CD14-positive monocyte (primary cell): Measurements from ENCODE around the gene GTF3C5. TPM values are rescaled to one million over a fixed set of nuclear protein-coding genes. Genes with fewer than 3 reads are reported as not detected.

Experiments used
- DNase-seq, 3 donors: peaks; one replicate each; pipeline ENCODE4 v3.0.0-alpha.2; 2011 to 2022
- H2AFZ ChIP-seq: 2 replicates; pipeline ENCODE4 v1.6.0; 2012; ENCODE audit warnings: mild to moderate bottlenecking, low read depth, low read length, inconsistent platforms; ENCODE audit not compliant: insufficient read depth, poor library complexity, severe bottlenecking
- H3K27ac ChIP-seq, 2 donors: 1 replicate in 1 of 2; 2 replicates in 1 of 2; pipeline ENCODE4 v1.5.1; 2012 to 2013; ENCODE audit warnings: low read length in 2 of 2, control low read depth in 1 of 2, inconsistent platforms in 1 of 2, low read depth in 1 of 2, mild to moderate bottlenecking in 1 of 2
- H3K27me3 ChIP-seq, 2 donors: one replicate each; pipeline versions ENCODE4 v1.6.0 to v1.6.1; 2011 to 2013; ENCODE audit warnings: low read length in 2 of 2; ENCODE audit not compliant: control insufficient read depth in 2 of 2, insufficient read depth in 2 of 2
- H3K36me3 ChIP-seq, 2 donors: replicated peaks in 1 of 2; 1 replicate in 1 of 2; 2 replicates in 1 of 2; pipeline versions ENCODE4 v1.5.1 to v1.6.1; 2012 to 2013; ENCODE audit warnings: low read length in 2 of 2, control low read depth in 1 of 2, inconsistent platforms in 1 of 2, mild to moderate bottlenecking in 1 of 2; ENCODE audit not compliant: insufficient read depth in 2 of 2, control insufficient read depth in 1 of 2
- H3K4me1 ChIP-seq, 2 donors: 1 replicate in 1 of 2; 2 replicates in 1 of 2; pipeline versions ENCODE4 v1.5.1 to v1.6.1; 2012 to 2013; ENCODE audit warnings: low read length in 2 of 2, control low read depth in 1 of 2, inconsistent platforms in 1 of 2, mild to moderate bottlenecking in 1 of 2, moderate library complexity in 1 of 2; ENCODE audit not compliant: insufficient read depth in 2 of 2, control insufficient read depth in 1 of 2
- H3K4me2 ChIP-seq: replicated peaks from 2 replicates; pipeline ENCODE3; 2012; ENCODE audit warnings: low read length, moderate library complexity, mild to moderate bottlenecking; ENCODE audit not compliant: poor library complexity, severe bottlenecking; ENCODE audit errors: extremely low read depth
- H3K4me3 ChIP-seq, 3 experiments: fragments of 200-600 bp in 1 of 3; sonication (generic) in 1 of 3; replicated peaks in 1 of 3; 1 replicate in 2 of 3; 2 replicates in 1 of 3; pipeline ENCODE4 v1.5.1; 2011 to 2013; ENCODE audit warnings: low read length in 3 of 3, mild to moderate bottlenecking in 3 of 3, control low read depth in 2 of 3, low read depth in 2 of 3, inconsistent platforms in 1 of 3, moderate library complexity in 1 of 3
- H3K79me2 ChIP-seq: 2 replicates; pipeline ENCODE4 v1.6.0; 2012; ENCODE audit warnings: mild to moderate bottlenecking, control low read depth, inconsistent platforms, low read length, moderate library complexity; ENCODE audit not compliant: insufficient read depth
- H3K9ac ChIP-seq: 2 replicates; pipeline ENCODE4 v1.6.0; 2017; ENCODE audit warnings: low read length, mild to moderate bottlenecking; ENCODE audit not compliant: insufficient read depth, poor library complexity, severe bottlenecking
- H3K9me3 ChIP-seq, 2 donors: replicated peaks in 1 of 2; 1 replicate in 1 of 2; 2 replicates in 1 of 2; pipeline versions ENCODE4 v1.5.1 to v1.6.1; 2012 to 2013; ENCODE audit warnings: low read length in 2 of 2, control low read depth in 1 of 2; ENCODE audit not compliant: control insufficient read depth in 1 of 2, insufficient read depth in 1 of 2
- H4K20me1 ChIP-seq: 2 replicates; pipeline ENCODE4 v1.6.0; 2012; ENCODE audit warnings: mild to moderate bottlenecking, low read length, control low read depth, moderate library complexity; ENCODE audit not compliant: insufficient read depth
- H3K27ac Mint-ChIP-seq, 7 donors: one replicate each; pipeline ENCODE4 v1.8.0; 2020; ENCODE audit warnings: mild to moderate bottlenecking in 7 of 7, mixed read lengths in 7 of 7, moderate library complexity in 6 of 7, inconsistent platforms in 2 of 7
- H3K27me3 Mint-ChIP-seq, 3 donors: one replicate each; pipeline ENCODE4 v1.8.0; 2021 to 2022; ENCODE audit warnings: low read depth in 3 of 3, mild to moderate bottlenecking in 3 of 3, mixed read lengths in 3 of 3, moderate library complexity in 3 of 3, inconsistent platforms in 1 of 3
- H3K36me3 Mint-ChIP-seq, 2 donors: one replicate each; pipeline ENCODE4 v1.8.0; 2020; ENCODE audit warnings: mixed read lengths in 2 of 2, inconsistent platforms in 1 of 2, mild to moderate bottlenecking in 1 of 2
- H3K4me1 Mint-ChIP-seq: one replicate; pipeline ENCODE4 v1.8.0; 2020; ENCODE audit warnings: mild to moderate bottlenecking, mixed read lengths
- H3K4me3 Mint-ChIP-seq, 2 donors: one replicate each; pipeline ENCODE4 v1.8.0; 2020; ENCODE audit warnings: mild to moderate bottlenecking in 2 of 2, mixed read lengths in 2 of 2, moderate library complexity in 1 of 2
- H3K9me3 Mint-ChIP-seq, 7 donors: one replicate each; pipeline ENCODE4 v1.8.0; 2020 to 2022; ENCODE audit warnings: mixed read lengths in 7 of 7, mild to moderate bottlenecking in 6 of 7, moderate library complexity in 6 of 7, inconsistent platforms in 2 of 7
- CTCF ChIP-seq: fragments of 200-600 bp; IDR thresholded peaks from one replicate; pipeline ENCODE4 v1.8.0; 2022; ENCODE audit warnings: antibody characterized with exemption, mild to moderate bottlenecking
- WGBS: methylation state at CpG from one replicate; pipeline ENCODE4 v1.1.5; 2013; ENCODE audit warnings: missing lambda C conversion rate; ENCODE audit not compliant: insufficient coverage; 5-methylcytosine and 5-hydroxymethylcytosine counted together
- intact Hi-C, 2 donors: fragments of 100-400 bp; cut with micrococcal nuclease; formaldehyde crosslinking; loops; one replicate each; pipeline versions ENCODE4 v1.15.0 to v1.15.1; 2023
- polyA plus RNA-seq, 3 donors: library from polyadenylated mRNA; depleted of rRNA in 1 of 3; unstranded in 2 of 3; stranded (reverse) in 1 of 3; fragments of 300-500 nt in 2 of 3; fragments of >200 nt in 1 of 3; fragmentation: Illumina TruSeq in 2 of 3; gene quantifications; 1 replicate in 2 of 3; 2 replicates in 1 of 3; pipeline ENCODE4 v1.2.3, GENCODE V29; 2012 to 2021

Gene GTF3C5
- polyA plus RNA-seq, 3 donors: 21.3 to 75.6 (median 24.4) TPM

- H3K36me3 Mint-ChIP-seq: no peaks in the 10 kb centered on the region
- no peak for TF ChIP-seq CTCF
- whole genome bisulfite sequencing: 95% methylated on average over 6 of the region's 10 CpGs
These were observed 57.5 kb downstream of the GTF3C5 start for GRCh38 chr9:133088146-133088750.

GRCh38 chr9:133088756-133089155 lies 58.0 kb downstream of the GTF3C5 start:
- H3K9me3 ChIP-seq: no peaks in the 10 kb centered on the region
- no peak overlapping the region for H3K4me2 ChIP-seq
- WGBS: 96% methylated on average over 6 of the region's 7 CpGs
- intact Hi-C loops: no loop called here
- Mint-ChIP-seq H3K36me3 (no peaks in the 10 kb centered on the region), H3K4me1 (no peaks in the 10 kb centered on the region), H3K9me3 (no peaks in the 10 kb centered on the region), H3K27ac (no peak overlapping the region), H3K4me3 (no peak overlapping the region), H3K27me3 (peaks cover 0 to 6% (median 1%) of the 10 kb centered on the region in 3 donors)
- H3K27me3 ChIP-seq: no peaks in the 10 kb centered on the region
- no peak overlapping the region for H2AFZ ChIP-seq
- H3K36me3 ChIP-seq: no peaks in the 10 kb centered on the region
- no peaks in the 10 kb centered on the region for H4K20me1 ChIP-seq
- H3K79me2 ChIP-seq: no peaks in the 10 kb centered on the region
- no peak for TF ChIP-seq CTCF
- DNase-seq: no peak
- no peak overlapping the region for H3K9ac ChIP-seq
- H3K27ac ChIP-seq: no peak overlapping the region
- no peak overlapping the region for H3K4me3 ChIP-seq
- no peaks in the 10 kb centered on the region for H3K4me1 ChIP-seq

More at GRCh38 chr9:133088146-133088750, 57.5 kb downstream of the GTF3C5 start:
- no peaks in the 10 kb centered on the region for H3K9me3 ChIP-seq
- H4K20me1 ChIP-seq: no peaks in the 10 kb centered on the region
- no peaks in the 10 kb centered on the region for H3K27me3 ChIP-seq
- H3K79me2 ChIP-seq: no peaks in the 10 kb centered on the region
- no peak overlapping the region for H3K27ac Mint-ChIP-seq
- no peaks in the 10 kb centered on the region for H3K9me3 Mint-ChIP-seq
- no peaks in the 10 kb centered on the region for H3K4me1 Mint-ChIP-seq
- no peak overlapping the region for H3K9ac ChIP-seq
- intact Hi-C loops: no loop called here
- no peak overlapping the region for H2AFZ ChIP-seq
- H3K4me2 ChIP-seq: no peak overlapping the region
- no peak overlapping the region for H3K27ac ChIP-seq
- H3K36me3 ChIP-seq: no peaks in the 10 kb centered on the region
- no peak overlapping the region for H3K4me3 ChIP-seq
- no peak overlapping the region for H3K4me3 Mint-ChIP-seq
- no peak for DNase-seq
- H3K4me1 ChIP-seq: no peaks in the 10 kb centered on the region
- H3K27me3 Mint-ChIP-seq: peaks cover 0 to 6% (median 1%) of the 10 kb centered on the region in 3 donors
